ENCODE measurements around the gene CD55. TPM values are rescaled to one million over a fixed set of nuclear protein-coding genes. Genes with fewer than 3 reads are reported as not detected.

Gene CD55
- total and polyA plus RNA-seq, 2 of the 8 experiments (the other 6 are each of a cell fraction or from before 2014, with no cell fraction given), result 20.1 to 22.8 TPM

DNA sequence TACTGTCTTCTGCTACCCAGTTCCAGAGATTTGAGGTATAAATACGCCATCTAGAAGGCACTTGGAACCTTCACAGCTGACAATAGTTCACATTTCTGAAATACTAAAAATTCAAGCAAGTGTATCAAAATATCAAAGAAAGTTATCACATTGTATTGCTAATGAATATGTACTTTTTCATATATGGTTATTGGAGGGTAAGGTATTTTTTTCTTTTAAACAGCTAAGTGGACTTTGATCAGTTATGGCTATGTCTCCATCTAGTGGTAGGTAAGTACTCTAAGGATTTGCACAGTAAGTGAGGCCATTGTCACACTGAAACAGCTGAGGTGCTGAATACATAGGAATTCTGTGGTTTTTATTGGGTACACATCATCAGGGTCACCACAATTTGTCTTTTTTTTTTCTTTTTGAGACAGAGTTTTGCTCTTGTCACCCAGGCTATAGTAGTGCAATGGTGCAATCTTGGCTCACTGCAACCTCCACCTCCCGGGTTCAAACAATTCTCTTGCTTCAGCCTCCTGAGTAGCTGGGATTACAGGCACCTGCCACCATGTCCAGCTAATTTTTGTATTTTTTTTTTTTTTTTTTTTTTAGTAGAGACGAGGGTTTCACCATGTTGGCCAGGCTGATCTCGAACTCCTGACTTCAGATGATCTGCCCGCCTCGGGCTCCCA lies 83.5 kb downstream of the CD55 start:
- Histone ChIP-seq H4K91ac (replicated peaks; ENCODE audit: insufficient read length, low read length) (no peak overlapping the region), H2BK12ac (ENCODE audit: low read depth, low read length) (no peak overlapping the region), H2BK120ac (replicated peaks; ENCODE audit: low read depth, low read length) (no peak overlapping the region), H3K4ac (replicated peaks; ENCODE audit: insufficient read length, low read depth, low read length) (no peak overlapping the region), H3K27me3 (replicated peaks in 1 of 4; ENCODE audit: control insufficient read depth in 3 of 4, extremely low read depth in 1 of 4, insufficient read depth in 3 of 4, low read length in 3 of 4) (no peaks in the 10 kb centered on the region), H2BK20ac (ENCODE audit: low read length) (no peak overlapping the region), H2BK15ac (ENCODE audit: low read length) (no peak overlapping the region), H2AK5ac (ENCODE audit: low read depth, low read length) (no peak overlapping the region), H3K56ac (replicated peaks; ENCODE audit: insufficient read length, low read depth, low read length) (no peak overlapping the region), H3K4me3 (ENCODE audit: extremely low read depth in 1 of 4, insufficient read depth in 2 of 4, low read depth in 3 of 4, low read length in 4 of 4) (no peak overlapping the region), H3K79me2 (ENCODE audit: control insufficient read depth in 1 of 2, insufficient read depth in 2 of 2, low read length in 2 of 2) (no peaks in the 10 kb centered on the region), H4K5ac (ENCODE audit: insufficient read length, low read depth, low read length) (no peak overlapping the region), H3K23ac (ENCODE audit: insufficient read length) (no peak overlapping the region), H3K36me3 (ENCODE audit: control insufficient read depth in 2 of 4, insufficient read depth in 4 of 4, low read length in 3 of 4) (no peaks in the 10 kb centered on the region), H3K4me1 (replicated peaks in 1 of 4; ENCODE audit: control insufficient read depth in 3 of 4, insufficient read depth in 4 of 4, low read length in 3 of 4) (no peaks in the 10 kb centered on the region; a peak in 1 of 7 replicates), H3K14ac (ENCODE audit: insufficient read length) (no peak overlapping the region), H3K18ac (ENCODE audit: extremely low read depth, low read length) (no peak overlapping the region), H3K27ac (ENCODE audit: low read depth, low read length) (no peak overlapping the region), H4K8ac (ENCODE audit: extremely low read depth, insufficient read depth, low read length) (no peak overlapping the region), H3K9ac (replicated peaks in 1 of 4; ENCODE audit: extremely low read depth in 1 of 4, low read depth in 3 of 4, low read length in 3 of 4) (no peak overlapping the region), H2BK5ac (ENCODE audit: low read depth, low read length) (no peak overlapping the region), H2AFZ (ENCODE audit: low read length) (no peak overlapping the region), H3K4me2 (ENCODE audit: insufficient read depth in 1 of 2, low read depth in 2 of 2, low read length in 2 of 2) (no peak overlapping the region), H4K20me1 (replicated peaks in 1 of 2; ENCODE audit: control insufficient read depth in 1 of 2, insufficient read depth in 2 of 2, low read length in 2 of 2) (no peaks in the 10 kb centered on the region), H3K9me3 (ENCODE audit: insufficient read depth in 2 of 2, low read depth in 1 of 2, low read length in 1 of 2) (no peaks in the 10 kb centered on the region), H3K23me2 (ENCODE audit: low read depth, low read length) (no peaks in the 10 kb centered on the region), H3K79me1 (ENCODE audit: low read depth, low read length) (no peaks in the 10 kb centered on the region)
- FAIRE-seq (peak; percentile 78), DNase-seq (ENCODE audit: low read depth in 1 of 2, low spot score in 2 of 2) (no peak)
- ChIA-PET POLR2A (ENCODE audit: partially characterized antibody) (interaction anchor here (0.6 to 1.2 kb wide), 4 partner anchors 11 to 96 kb away, joined by 3 to 5 read pairs (median 4); partner anchors contain the start of gene CR1), CTCF (ENCODE audit: partially characterized antibody) (interaction anchor here (0.7 to 5.9 kb wide), 33 partner anchors 8 to 329 kb away, joined by 3 to 39 read pairs (median 5); partner anchors contain the start of genes C4BPA and CD55)
- 88% methylated on average over 5 of the region's 6 CpGs; no CpG with 5 or more reads in 1 of the 2 experiments for WGBS, 2 experiments (ENCODE audit: extremely low coverage in 1 of 2, insufficient coverage in 1 of 2, insufficient read length in 1 of 2, insufficient replicate concordance in 2 of 2, low coverage in 1 of 2, low lambda C conversion rate in 2 of 2, missing lambda C conversion rate in 1 of 2)
- TF ChIP-seq, protein P1, sequence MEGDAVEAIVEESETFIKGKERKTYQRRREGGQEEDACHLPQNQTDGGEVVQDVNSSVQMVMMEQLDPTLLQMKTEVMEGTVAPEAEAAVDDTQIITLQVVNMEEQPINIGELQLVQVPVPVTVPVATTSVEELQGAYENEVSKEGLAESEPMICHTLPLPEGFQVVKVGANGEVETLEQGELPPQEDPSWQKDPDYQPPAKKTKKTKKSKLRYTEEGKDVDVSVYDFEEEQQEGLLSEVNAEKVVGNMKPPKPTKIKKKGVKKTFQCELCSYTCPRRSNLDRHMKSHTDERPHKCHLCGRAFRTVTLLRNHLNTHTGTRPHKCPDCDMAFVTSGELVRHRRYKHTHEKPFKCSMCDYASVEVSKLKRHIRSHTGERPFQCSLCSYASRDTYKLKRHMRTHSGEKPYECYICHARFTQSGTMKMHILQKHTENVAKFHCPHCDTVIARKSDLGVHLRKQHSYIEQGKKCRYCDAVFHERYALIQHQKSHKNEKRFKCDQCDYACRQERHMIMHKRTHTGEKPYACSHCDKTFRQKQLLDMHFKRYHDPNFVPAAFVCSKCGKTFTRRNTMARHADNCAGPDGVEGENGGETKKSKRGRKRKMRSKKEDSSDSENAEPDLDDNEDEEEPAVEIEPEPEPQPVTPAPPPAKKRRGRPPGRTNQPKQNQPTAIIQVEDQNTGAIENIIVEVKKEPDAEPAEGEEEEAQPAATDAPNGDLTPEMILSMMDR (IDR thresholded peaks at IDR 0.05; ENCODE audit: control extremely low read depth in 1 of 3, insufficient read depth in 1 of 3, low read depth in 1 of 3, low read length in 3 of 3), result peak in 2 of 3 experiments; percentile 50 to 69; a peak in 3 of 4 replicates
- TF ChIP-seq SP2 (IDR thresholded peaks at IDR 0.05; ENCODE audit: low read length) (no peak), POLR2AphosphoS5 (IDR thresholded peaks at IDR 0.05; ENCODE audit: low read depth, low read length) (no peak), RNF2 (IDR thresholded peaks at IDR 0.05; ENCODE audit: borderline replicate concordance, low read depth, low read length, missing control alignments, poor library complexity, severe bottlenecking) (no peak), RAD21 (IDR thresholded peaks at IDR 0.05 in 1 of 2, conservative IDR thresholded peaks at IDR 0.05 in 1 of 2; ENCODE audit: low read depth in 2 of 2, low read length in 2 of 2) (peak; percentile 78), SIRT6 (IDR thresholded peaks at IDR 0.05; ENCODE audit: low read length) (no peak), FOSL1 (IDR thresholded peaks at IDR 0.05; ENCODE audit: insufficient read depth, low read depth, low read length) (no peak), CBX5 (IDR thresholded peaks at IDR 0.05; ENCODE audit: low read depth, low read length) (no peak), HDAC6 (IDR thresholded peaks at IDR 0.05; ENCODE audit: low read depth, low read length) (no peak)
